ENCODE measurements around the gene RAN. TPM values are rescaled to one million over a fixed set of nuclear protein-coding genes. Genes with fewer than 3 reads are reported as not detected.

RAN gene
- total RNA-seq, 1 donor from 2014 or later: 519 TPM

DNA sequence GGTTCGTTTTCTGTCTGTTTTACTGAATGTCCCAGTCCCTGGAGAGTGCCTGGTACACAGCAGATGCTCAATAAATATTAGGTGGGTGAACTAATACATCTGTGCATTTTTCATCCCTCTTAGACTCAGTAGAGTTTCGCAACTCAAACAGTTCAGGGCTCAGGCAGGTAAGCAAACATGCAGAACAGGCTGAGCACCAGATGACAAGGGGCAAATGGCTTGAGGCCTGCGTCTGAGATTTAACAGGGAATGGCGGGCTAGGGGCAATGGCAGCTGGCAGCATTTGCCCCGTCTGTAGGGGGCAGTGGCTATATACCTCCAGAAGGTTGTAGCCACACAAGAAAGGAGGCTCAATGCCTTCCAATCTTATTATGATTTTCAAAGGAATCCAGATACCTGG is 8.6 kb upstream of the RAN start:
- no peak overlapping the region for H3K27ac Mint-ChIP-seq (ENCODE audit: unreplicated experiment)
- H3K4me3 Mint-ChIP-seq (ENCODE audit: unreplicated experiment): no peak overlapping the region
- DNase-seq (ENCODE audit: low spot score): no peak
- peaks cover 2% of the 10 kb centered on the region for H3K36me3 Mint-ChIP-seq (ENCODE audit: low read depth)
- H3K27me3 Mint-ChIP-seq (ENCODE audit: low read depth): no peaks in the 10 kb centered on the region
- H3K4me1 Mint-ChIP-seq (ENCODE audit: low read depth): no peaks in the 10 kb centered on the region
- H3K9me3 Mint-ChIP-seq (ENCODE audit: low read depth): no peaks in the 10 kb centered on the region
- TF ChIP-seq, protein P1, sequence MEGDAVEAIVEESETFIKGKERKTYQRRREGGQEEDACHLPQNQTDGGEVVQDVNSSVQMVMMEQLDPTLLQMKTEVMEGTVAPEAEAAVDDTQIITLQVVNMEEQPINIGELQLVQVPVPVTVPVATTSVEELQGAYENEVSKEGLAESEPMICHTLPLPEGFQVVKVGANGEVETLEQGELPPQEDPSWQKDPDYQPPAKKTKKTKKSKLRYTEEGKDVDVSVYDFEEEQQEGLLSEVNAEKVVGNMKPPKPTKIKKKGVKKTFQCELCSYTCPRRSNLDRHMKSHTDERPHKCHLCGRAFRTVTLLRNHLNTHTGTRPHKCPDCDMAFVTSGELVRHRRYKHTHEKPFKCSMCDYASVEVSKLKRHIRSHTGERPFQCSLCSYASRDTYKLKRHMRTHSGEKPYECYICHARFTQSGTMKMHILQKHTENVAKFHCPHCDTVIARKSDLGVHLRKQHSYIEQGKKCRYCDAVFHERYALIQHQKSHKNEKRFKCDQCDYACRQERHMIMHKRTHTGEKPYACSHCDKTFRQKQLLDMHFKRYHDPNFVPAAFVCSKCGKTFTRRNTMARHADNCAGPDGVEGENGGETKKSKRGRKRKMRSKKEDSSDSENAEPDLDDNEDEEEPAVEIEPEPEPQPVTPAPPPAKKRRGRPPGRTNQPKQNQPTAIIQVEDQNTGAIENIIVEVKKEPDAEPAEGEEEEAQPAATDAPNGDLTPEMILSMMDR (IDR thresholded peaks at IDR 0.05): peak; percentile 12

DNA sequence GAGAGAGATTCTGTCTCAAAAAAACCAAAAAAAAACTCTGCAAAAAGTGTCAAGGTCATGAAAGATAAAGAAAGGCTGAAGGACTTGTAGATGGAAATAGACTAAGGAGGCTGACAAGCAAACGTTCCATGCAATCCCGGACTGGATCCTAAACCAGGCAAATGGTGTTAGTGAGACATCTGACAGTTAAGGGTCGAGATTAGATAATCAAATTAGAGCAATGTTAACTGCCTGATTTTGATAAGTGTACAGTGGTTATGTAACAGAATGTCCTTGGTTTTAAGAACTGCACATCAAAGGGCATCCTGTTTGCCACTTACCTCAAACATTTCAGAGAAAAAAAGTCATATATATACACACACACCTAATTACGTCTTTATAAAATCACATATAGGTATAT is 3.5 kb upstream of the RAN start:
- Mint-ChIP-seq H3K4me3 (ENCODE audit: unreplicated experiment) (no peak overlapping the region), H3K9me3 (ENCODE audit: low read depth) (no peaks in the 10 kb centered on the region), H3K4me1 (ENCODE audit: low read depth) (peaks cover 19% of the 10 kb centered on the region), H3K27me3 (ENCODE audit: low read depth) (no peaks in the 10 kb centered on the region), H3K36me3 (ENCODE audit: low read depth) (peaks cover 8% of the 10 kb centered on the region), H3K27ac (ENCODE audit: unreplicated experiment) (no peak overlapping the region)
- DNase-seq (ENCODE audit: low spot score): no peak
- TF ChIP-seq, protein P1 (IDR thresholded peaks at IDR 0.05): no peak

DNA sequence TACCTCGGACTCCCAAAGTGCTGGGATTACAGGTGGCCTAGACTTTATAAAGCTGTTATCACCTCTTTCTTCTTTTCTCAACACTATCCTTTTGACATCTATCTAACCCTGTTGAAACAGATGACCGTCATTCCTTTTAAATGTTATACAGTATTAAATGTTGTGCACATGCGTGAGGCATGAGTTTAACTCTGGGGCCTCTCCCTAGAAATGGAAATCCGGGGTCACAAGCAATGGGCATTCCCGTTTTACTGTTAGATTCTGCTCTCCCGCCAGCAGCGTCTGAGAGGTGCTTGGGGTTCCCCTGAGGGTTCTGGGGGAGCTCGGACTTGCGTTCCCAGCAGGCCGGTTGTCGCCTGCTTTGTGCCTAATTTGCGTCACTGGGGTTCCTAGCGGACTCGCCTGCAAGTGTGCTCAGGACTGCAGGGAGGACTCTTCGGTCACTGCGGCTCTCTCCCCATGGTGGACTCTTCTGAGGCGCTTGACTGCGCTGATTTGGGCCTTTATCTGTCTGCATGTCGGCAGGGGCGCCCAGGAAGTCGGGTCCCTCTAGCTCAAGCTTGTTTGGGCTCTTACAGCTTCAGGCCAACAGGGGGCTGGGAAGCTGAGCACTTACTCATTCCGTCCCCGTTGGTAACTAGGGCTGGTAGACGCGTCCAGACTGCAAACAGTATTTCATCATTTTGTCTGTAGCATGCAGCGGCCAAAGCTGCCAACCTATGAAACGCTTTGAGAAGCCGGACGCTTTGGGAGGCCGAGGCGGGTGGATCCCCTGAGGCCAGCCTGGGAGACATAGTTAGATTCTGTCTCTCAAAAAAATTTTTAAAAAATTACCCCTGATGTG is 1.2 kb upstream of the RAN start:
- peak overlapping the region; percentile 76 for H3K4me3 Mint-ChIP-seq (ENCODE audit: unreplicated experiment)
- peaks cover 38% of the 10 kb centered on the region for H3K4me1 Mint-ChIP-seq (ENCODE audit: low read depth)
- peaks cover 26% of the 10 kb centered on the region for H3K36me3 Mint-ChIP-seq (ENCODE audit: low read depth)
- DNase-seq (ENCODE audit: low spot score): no peak
- no peaks in the 10 kb centered on the region for H3K27me3 Mint-ChIP-seq (ENCODE audit: low read depth)
- H3K9me3 Mint-ChIP-seq (ENCODE audit: low read depth): no peaks in the 10 kb centered on the region
- TF ChIP-seq, protein P1 (IDR thresholded peaks at IDR 0.05): peak; percentile 71
- peak overlapping the region; percentile 87 for H3K27ac Mint-ChIP-seq (ENCODE audit: unreplicated experiment)

DNA sequence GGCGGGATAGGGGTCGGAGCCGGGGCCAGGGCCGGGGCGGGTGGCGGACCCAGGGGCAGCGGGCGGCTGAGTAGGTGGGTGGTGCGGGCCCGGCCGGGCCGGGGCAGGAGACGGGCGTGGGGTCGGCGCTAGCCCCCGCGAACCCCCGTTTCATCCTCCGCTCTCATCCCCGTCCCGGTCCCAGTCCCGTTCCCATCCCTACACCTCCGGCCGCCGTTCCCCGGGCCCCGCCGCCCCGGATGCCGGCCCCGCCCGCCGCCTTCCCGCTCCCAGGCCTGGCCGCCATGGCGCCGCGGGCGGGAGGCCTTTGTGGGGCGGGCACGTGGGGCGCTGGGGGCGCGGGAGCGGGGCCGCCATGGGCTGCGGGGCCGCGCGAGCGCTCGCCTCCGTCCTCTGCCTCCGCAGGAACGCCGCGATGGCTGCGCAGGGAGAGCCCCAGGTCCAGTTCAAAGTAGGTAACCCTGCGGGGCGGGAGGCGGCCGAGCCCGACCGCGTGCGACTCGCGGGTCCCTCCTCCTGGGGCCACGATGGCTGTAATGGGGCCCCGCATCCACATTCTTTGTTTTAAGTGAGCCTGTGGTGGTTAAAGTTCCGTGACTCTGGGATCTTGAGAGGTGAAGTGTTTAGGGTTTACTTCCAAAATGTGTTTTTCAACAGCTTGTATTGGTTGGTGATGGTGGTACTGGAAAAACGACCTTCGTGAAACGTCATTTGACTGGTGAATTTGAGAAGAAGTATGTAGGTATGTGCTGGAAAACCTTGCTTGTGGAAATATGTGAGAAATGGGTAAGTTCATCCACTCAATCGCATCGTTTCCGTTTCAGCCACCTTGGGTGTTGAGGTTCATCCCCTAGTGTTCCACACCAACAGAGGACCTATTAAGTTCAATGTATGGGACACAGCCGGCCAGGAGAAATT is 572 bp downstream of the RAN start:
- H3K27me3 Mint-ChIP-seq (ENCODE audit: low read depth): no peaks in the 10 kb centered on the region
- peak overlapping the region; percentile 88 for H3K4me3 Mint-ChIP-seq (ENCODE audit: unreplicated experiment)
- H3K27ac Mint-ChIP-seq (ENCODE audit: unreplicated experiment): peak overlapping the region; percentile 89
- DNase-seq (ENCODE audit: low spot score): no peak
- no peaks in the 10 kb centered on the region for H3K9me3 Mint-ChIP-seq (ENCODE audit: low read depth)
- TF ChIP-seq, protein P1 (IDR thresholded peaks at IDR 0.05): no peak
- peaks cover 39% of the 10 kb centered on the region for H3K36me3 Mint-ChIP-seq (ENCODE audit: low read depth)
- H3K4me1 Mint-ChIP-seq (ENCODE audit: low read depth): peaks cover 38% of the 10 kb centered on the region

DNA sequence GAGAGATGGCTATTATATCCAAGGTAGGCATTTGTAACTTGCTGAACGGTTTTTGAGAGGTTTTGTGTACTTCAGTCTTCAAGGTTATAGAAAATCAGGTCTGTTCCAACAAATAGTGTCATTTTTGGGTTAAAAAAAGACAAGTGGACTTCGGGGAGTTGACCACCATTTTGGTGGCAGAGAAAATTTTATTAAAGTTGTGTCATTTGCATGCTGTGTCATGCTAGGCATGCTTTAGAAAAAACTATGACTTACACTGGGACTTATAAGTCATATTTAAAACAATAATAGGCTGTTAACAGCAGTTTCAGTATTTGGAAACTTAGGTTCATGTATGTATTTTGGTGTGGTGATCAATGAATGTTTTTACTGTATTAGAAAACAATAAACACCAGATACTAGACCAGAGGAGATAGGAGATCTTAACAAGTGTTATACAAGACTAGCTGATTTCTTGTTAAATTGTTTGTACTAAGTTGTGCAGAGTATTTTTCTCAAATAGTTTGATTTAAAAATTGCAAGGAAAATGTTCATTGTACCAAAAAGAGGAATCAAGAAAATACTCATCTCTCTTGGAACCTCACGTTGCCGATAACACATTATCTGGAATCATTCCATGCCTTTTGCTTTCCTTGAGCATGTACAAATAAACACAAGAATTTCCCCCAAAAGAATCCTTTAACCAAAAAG is 1.4 kb downstream of the RAN start:
- TF ChIP-seq, protein P1 (IDR thresholded peaks at IDR 0.05): no peak
- Mint-ChIP-seq H3K27me3 (ENCODE audit: low read depth) (no peaks in the 10 kb centered on the region), H3K4me1 (ENCODE audit: low read depth) (peaks cover 42% of the 10 kb centered on the region), H3K36me3 (ENCODE audit: low read depth) (peaks cover 41% of the 10 kb centered on the region), H3K27ac (ENCODE audit: unreplicated experiment) (peak overlapping the region; percentile 89), H3K9me3 (ENCODE audit: low read depth) (no peaks in the 10 kb centered on the region), H3K4me3 (ENCODE audit: unreplicated experiment) (peak overlapping the region; percentile 88)
- DNase-seq (ENCODE audit: low spot score): no peak

Data from chondrocyte (in vitro differentiated cells).